A673 (cell line): Measurements from ENCODE around the gene WDR41. TPM values are rescaled to one million over a fixed set of nuclear protein-coding genes. Genes with fewer than 3 reads are reported as not detected.

ENCODE experiments used
- BruUV-seq: library from RNA; stranded (reverse); fragments of 400-500 nt; replicated peaks from 2 replicates; lab custom pipeline; 2021; lab: Mats Ljungman, UMichigan
- CTCF ChIA-PET: fragments of 300-600 bp; sonication (Branson Sonifier 250); formaldehyde crosslinking; loops from one replicate; lab custom pipeline; 2022; ENCODE audit warnings: antibody characterized with exemption; lab: Charles Lee
- POLR2A ChIA-PET: fragments of 300-600 bp; sonication (Branson Sonifier 250); formaldehyde crosslinking; loops from one replicate; lab custom pipeline; 2022; ENCODE audit warnings: antibody characterized with exemption; ENCODE audit not compliant: low non-redundant PET; lab: Charles Lee
- DNase-seq: peaks from one replicate; pipeline ENCODE4 v3.0.0-alpha.2; 2015; ENCODE audit warnings: low spot score
- H3K27ac ChIP-seq: fragments of 200-600 bp; sonication (generic); 2 replicates; pipeline ENCODE4 v1.5.1; 2016; ENCODE audit warnings: mixed run types, low read depth, mild to moderate bottlenecking, mixed read lengths, antibody characterized with exemption, low read length; ENCODE audit not compliant: poor library complexity, severe bottlenecking
- H3K27me3 ChIP-seq: fragments of 200-600 bp; sonication (generic); replicated peaks from 2 replicates; pipeline ENCODE4 v1.6.1; 2017; ENCODE audit warnings: mixed run types, low read depth, mild to moderate bottlenecking, mixed read lengths, antibody characterized with exemption, low read length; ENCODE audit not compliant: insufficient read depth, poor library complexity
- H3K36me3 ChIP-seq: fragments of 200-600 bp; sonication (generic); 2 replicates; pipeline ENCODE4 v1.6.1; 2016; ENCODE audit warnings: mixed run types, mild to moderate bottlenecking, mixed read lengths, antibody characterized with exemption, low read length; ENCODE audit not compliant: insufficient read depth, poor library complexity, severe bottlenecking
- H3K4me1 ChIP-seq: fragments of 200-600 bp; sonication (generic); 2 replicates; pipeline ENCODE4 v1.6.1; 2017; ENCODE audit warnings: mixed run types, mild to moderate bottlenecking, mixed read lengths, antibody characterized with exemption, low read length; ENCODE audit not compliant: insufficient read depth, poor library complexity, severe bottlenecking
- H3K4me3 ChIP-seq: fragments of 200-600 bp; sonication (generic); 2 replicates; pipeline ENCODE4 v1.5.1; 2016; ENCODE audit warnings: low read depth, mixed run types, mild to moderate bottlenecking, mixed read lengths, low read length; ENCODE audit not compliant: poor library complexity, severe bottlenecking
- H3K9me3 ChIP-seq: fragments of 200-600 bp; sonication (generic); 2 replicates; pipeline ENCODE4 v1.6.1; 2016; ENCODE audit warnings: mixed run types, low read depth, mild to moderate bottlenecking, mixed read lengths, antibody characterized with exemption, low read length; ENCODE audit not compliant: poor library complexity, severe bottlenecking
- EZH2 ChIP-seq: fragments of 200-600 bp; sonication (generic); IDR thresholded peaks from 2 replicates; pipeline ENCODE4 v1.6.1; 2017; ENCODE audit warnings: borderline replicate concordance, low read depth, mild to moderate bottlenecking, mixed read lengths, antibody characterized with exemption, low read length; ENCODE audit not compliant: poor library complexity, severe bottlenecking
- intact Hi-C: fragments of 100-400 bp; cut with micrococcal nuclease; formaldehyde crosslinking; loops from one replicate; pipeline ENCODE4 v1.10.0; 2022; ENCODE audit not compliant: unreplicated experiment
- total RNA-seq: library from RNA; stranded (reverse); gene quantifications from 2 replicates; pipeline ENCODE4 v1.2.3, GENCODE V29; 2021
- TF ChIP-seq, protein P1 (sequence below): fragments of 300-800, 200-600 bp; sonication (generic); conservative IDR thresholded peaks from 2 replicates; pipeline ENCODE4 v1.5.1; 2017; ENCODE audit warnings: low read depth, mild to moderate bottlenecking, antibody characterized with exemption, low read length, moderate library complexity, mixed read lengths

Gene WDR41
- total RNA-seq, 1 experiment from 2014 or later: 30.4 TPM

- no peak for TF ChIP-seq EZH2
- TF ChIP-seq, protein P1, sequence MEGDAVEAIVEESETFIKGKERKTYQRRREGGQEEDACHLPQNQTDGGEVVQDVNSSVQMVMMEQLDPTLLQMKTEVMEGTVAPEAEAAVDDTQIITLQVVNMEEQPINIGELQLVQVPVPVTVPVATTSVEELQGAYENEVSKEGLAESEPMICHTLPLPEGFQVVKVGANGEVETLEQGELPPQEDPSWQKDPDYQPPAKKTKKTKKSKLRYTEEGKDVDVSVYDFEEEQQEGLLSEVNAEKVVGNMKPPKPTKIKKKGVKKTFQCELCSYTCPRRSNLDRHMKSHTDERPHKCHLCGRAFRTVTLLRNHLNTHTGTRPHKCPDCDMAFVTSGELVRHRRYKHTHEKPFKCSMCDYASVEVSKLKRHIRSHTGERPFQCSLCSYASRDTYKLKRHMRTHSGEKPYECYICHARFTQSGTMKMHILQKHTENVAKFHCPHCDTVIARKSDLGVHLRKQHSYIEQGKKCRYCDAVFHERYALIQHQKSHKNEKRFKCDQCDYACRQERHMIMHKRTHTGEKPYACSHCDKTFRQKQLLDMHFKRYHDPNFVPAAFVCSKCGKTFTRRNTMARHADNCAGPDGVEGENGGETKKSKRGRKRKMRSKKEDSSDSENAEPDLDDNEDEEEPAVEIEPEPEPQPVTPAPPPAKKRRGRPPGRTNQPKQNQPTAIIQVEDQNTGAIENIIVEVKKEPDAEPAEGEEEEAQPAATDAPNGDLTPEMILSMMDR: peak; percentile 38; the same call in 1 of the 2 replicates
- no peak overlapping the region for H3K27ac ChIP-seq
- BruUV-seq: no TSS peak
- no peaks in the 10 kb centered on the region for H3K9me3 ChIP-seq
- DNase-seq: no peak
- no peaks in the 10 kb centered on the region for H3K36me3 ChIP-seq
- intact Hi-C loops: loop anchor here (10.0 kb wide), 1 partner anchor 292 kb away; no protein-coding TSS in a partner anchor
- POLR2A ChIA-PET: no interaction called here
- H3K4me1 ChIP-seq: no peaks in the 10 kb centered on the region
- no peaks in the 10 kb centered on the region for H3K27me3 ChIP-seq
- CTCF ChIA-PET: no interaction called here
- H3K4me3 ChIP-seq: no peak overlapping the region
Measured at GRCh38 chr5:77437194-77437593, 54.9 kb downstream of the WDR41 start.

DNA sequence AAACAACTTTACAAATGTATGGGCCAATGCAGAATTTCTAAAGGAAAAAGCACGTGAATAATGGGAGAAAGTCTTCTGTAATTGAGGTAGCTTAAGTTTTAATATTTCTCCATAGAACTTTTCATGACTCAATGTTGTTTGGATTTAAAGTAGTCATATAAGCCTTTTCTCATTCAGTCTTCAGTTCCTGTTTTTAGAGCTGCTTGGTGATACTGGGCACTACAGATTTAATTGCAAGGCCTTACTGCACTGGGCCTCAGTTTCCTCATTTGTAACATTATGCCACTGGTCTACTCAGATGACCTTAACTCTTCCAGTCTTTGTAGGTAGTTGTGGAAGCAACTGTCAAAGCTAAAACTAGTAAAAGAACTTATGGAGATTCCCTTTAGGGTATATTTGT, 60.4 kb downstream of the WDR41 start:
- no TSS peak for BruUV-seq
- Histone ChIP-seq H3K9me3 (no peaks in the 10 kb centered on the region), H3K4me3 (no peak overlapping the region), H3K27me3 (no peaks in the 10 kb centered on the region), H3K36me3 (no peaks in the 10 kb centered on the region), H3K4me1 (no peaks in the 10 kb centered on the region), H3K27ac (no peak overlapping the region)
- TF ChIP-seq EZH2: no peak
- TF ChIP-seq, protein P1: no peak
- DNase-seq: no peak
- POLR2A ChIA-PET: no interaction called here
- intact Hi-C loops: loop anchor here (10.0 kb wide), 1 partner anchor 287 kb away; no protein-coding TSS in a partner anchor
- CTCF ChIA-PET: no interaction called here

DNA sequence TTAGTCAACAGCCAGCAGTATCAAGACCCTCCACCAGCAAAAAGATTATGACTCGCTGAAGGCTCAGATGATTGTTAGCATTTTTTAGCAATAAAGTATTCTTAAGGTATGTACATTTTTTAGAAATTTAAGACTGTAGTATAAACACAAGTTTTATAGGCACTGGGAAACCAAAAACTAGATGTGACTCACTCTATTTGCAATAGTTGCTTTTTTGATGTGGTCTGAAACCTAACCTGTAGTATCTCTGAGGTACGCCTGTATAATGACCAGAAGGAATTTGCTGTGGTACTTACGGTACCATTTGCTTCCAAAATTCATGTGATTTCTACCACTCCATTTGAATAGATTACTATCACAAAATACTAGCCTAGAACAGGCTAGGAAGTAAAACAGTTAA, 60.8 kb downstream of the WDR41 start:
- no peak for TF ChIP-seq EZH2
- TF ChIP-seq, protein P1: no peak
- no peak overlapping the region for H3K27ac ChIP-seq
- no peak for DNase-seq
- no peak overlapping the region for H3K4me3 ChIP-seq
- H3K27me3 ChIP-seq: no peaks in the 10 kb centered on the region
- CTCF ChIA-PET: no interaction called here
- H3K9me3 ChIP-seq: no peaks in the 10 kb centered on the region
- POLR2A ChIA-PET: no interaction called here
- intact Hi-C loops: loop anchor here (10.0 kb wide), 1 partner anchor 286 kb away; no protein-coding TSS in a partner anchor
- no peaks in the 10 kb centered on the region for H3K36me3 ChIP-seq
- no TSS peak for BruUV-seq
- no peaks in the 10 kb centered on the region for H3K4me1 ChIP-seq
